HEK293T (cell line): Measurements from ENCODE around the gene PAX8.

ENCODE experiments used
- CTCF ChIA-PET: fragments of 350-600 bp; formaldehyde crosslinking; extraction: SDS; loops from one replicate; lab custom pipeline; 2021; ENCODE audit warnings: antibody characterized with exemption, inconsistent platforms; lab: Yijun Ruan, JAX
- POLR2A ChIA-PET: fragments of 350-600 bp; formaldehyde crosslinking; extraction: SDS; loops from one replicate; lab custom pipeline; 2020; ENCODE audit warnings: antibody characterized with exemption, inconsistent platforms; lab: Yijun Ruan, JAX
- DNase-seq: peaks from one replicate; pipeline ENCODE4 v3.0.0; 2012; ENCODE audit warnings: mixed read lengths; ENCODE audit errors: extremely low spot score
- ARNT ChIP-seq: fragments of 450-650 bp; IDR thresholded peaks from 2 replicates; pipeline ENCODE4 v1.6.1; 2017; ENCODE audit warnings: mild to moderate bottlenecking
- BHLHE40 ChIP-seq: fragments of 450-650 bp; IDR thresholded peaks from 2 replicates; pipeline ENCODE4 v1.6.1; 2016; ENCODE audit warnings: mild to moderate bottlenecking, moderate library complexity, borderline replicate concordance
- CTBP1 ChIP-seq: fragments of 450-650 bp; IDR thresholded peaks from 2 replicates; pipeline ENCODE4 v1.6.1; 2016; ENCODE audit warnings: borderline replicate concordance
- ELF4 ChIP-seq: fragments of 450-650 bp; IDR thresholded peaks from 2 replicates; pipeline ENCODE4 v1.6.1; 2017; ENCODE audit warnings: antibody characterized with exemption
- FOXA1 ChIP-seq: fragments of 450-650 bp; IDR thresholded peaks from 2 replicates; pipeline ENCODE4 v1.6.1; 2016; ENCODE audit warnings: mild to moderate bottlenecking
- FOXK2 ChIP-seq: fragments of 450-650 bp; IDR thresholded peaks from 2 replicates; pipeline ENCODE4 v1.6.1; 2016; ENCODE audit warnings: mild to moderate bottlenecking
- FOXM1 ChIP-seq: fragments of 450-650 bp; IDR thresholded peaks from 2 replicates; pipeline ENCODE4 v1.6.1; 2017; ENCODE audit warnings: mild to moderate bottlenecking, borderline replicate concordance
- HDGF ChIP-seq: fragments of 450-650 bp; IDR thresholded peaks from 2 replicates; pipeline ENCODE4 v1.6.1; 2017; ENCODE audit warnings: antibody characterized with exemption, borderline replicate concordance
- L3MBTL2 ChIP-seq: fragments of 450-650 bp; conservative IDR thresholded peaks from 2 replicates; pipeline ENCODE4 v1.6.1; 2016; ENCODE audit warnings: mild to moderate bottlenecking
- LEF1 ChIP-seq: fragments of 450-650 bp; IDR thresholded peaks from 2 replicates; pipeline ENCODE4 v1.6.1; 2017; ENCODE audit warnings: mild to moderate bottlenecking, borderline replicate concordance
- NFRKB ChIP-seq: fragments of 450-650 bp; IDR thresholded peaks from 2 replicates; pipeline ENCODE4 v1.6.1; 2016; ENCODE audit warnings: mild to moderate bottlenecking, moderate library complexity
- PKNOX1 ChIP-seq: fragments of 450-650 bp; IDR thresholded peaks from 2 replicates; pipeline ENCODE4 v1.6.1; 2016
- SP1 ChIP-seq: fragments of 450-650 bp; IDR thresholded peaks from 2 replicates; pipeline ENCODE4 v1.6.1; 2017
- SUZ12 ChIP-seq: fragments of 450-650 bp; IDR thresholded peaks from 2 replicates; pipeline ENCODE4 v1.6.1; 2016; ENCODE audit warnings: mild to moderate bottlenecking
- TARDBP ChIP-seq: fragments of 450-650 bp; IDR thresholded peaks from 2 replicates; pipeline ENCODE4 v1.6.1; 2016
- ZNF384 ChIP-seq: fragments of 450-650 bp; IDR thresholded peaks from 2 replicates; pipeline ENCODE4 v1.6.1; 2016

Gene PAX8

GRCh38 chr2:113184531-113185230 lies 94.0 kb downstream of the PAX8 start:
- ChIA-PET CTCF (interaction anchor here (1.0 to 2.2 kb wide), 3 partner anchors 11 to 48 kb away, joined by 3 to 12 read pairs (median 7); partner anchors contain the start of gene PSD4), POLR2A (interaction anchor here (0.9 kb wide), 1 partner anchor 14 kb away, joined by 4 read pairs; no protein-coding TSS in a partner anchor)
- TF ChIP-seq PKNOX1 (no peak), ZNF384 (no peak), FOXK2 (no peak), SP1 (no peak), HDGF (no peak), TARDBP (no peak), LEF1 (no peak), SUZ12 (no peak), ARNT (no peak), ELF4 (no peak), NFRKB (no peak), L3MBTL2 (no peak), BHLHE40 (no peak), CTBP1 (no peak), FOXM1 (no peak), FOXA1 (no peak)
- DNase-seq = no peak

GRCh38 chr2:113183703-113184102 lies 95.0 kb downstream of the PAX8 start:
- POLR2A ChIA-PET = interaction anchor here (0.9 to 1.6 kb wide), 3 partner anchors 10 to 25 kb away, joined by 3 to 4 read pairs (median 4); partner anchors contain the start of gene PSD4
- TF ChIP-seq ELF4 (no peak), BHLHE40 (no peak), FOXK2 (no peak), SP1 (no peak), SUZ12 (no peak), L3MBTL2 (no peak), FOXA1 (no peak), PKNOX1 (no peak), FOXM1 (no peak), ARNT (no peak), ZNF384 (no peak), TARDBP (no peak), CTBP1 (no peak), HDGF (no peak)

GRCh38 chr2:113183264-113183663 lies 95.5 kb downstream of the PAX8 start:
- TF ChIP-seq TARDBP = no peak
- TF ChIP-seq L3MBTL2 = no peak
- TF ChIP-seq FOXA1 = no peak
- TF ChIP-seq ZNF384 = no peak
- CTCF ChIA-PET = interaction anchor here (1.0 to 2.2 kb wide), 3 partner anchors 9 to 46 kb away, joined by 3 to 12 read pairs (median 7); no protein-coding TSS in a partner anchor
- no peak for DNase-seq

More at GRCh38 chr2:113183703-113184102, 95.0 kb downstream of the PAX8 start:
- DNase-seq = no peak
- CTCF ChIA-PET = interaction anchor here (1.0 to 2.2 kb wide), 3 partner anchors 10 to 47 kb away, joined by 3 to 12 read pairs (median 7); partner anchors contain the start of gene PSD4

GRCh38 chr2:113182471-113183260 lies 96.1 kb downstream of the PAX8 start:
- no peak for DNase-seq
- ChIA-PET CTCF (interaction anchor here (0.7 to 2.2 kb wide), 3 partner anchors 8 to 1575 kb away, joined by 3 to 7 read pairs (median 5); no protein-coding TSS in a partner anchor), POLR2A (interaction anchor here (1.6 kb wide), 2 partner anchors 9 to 24 kb away, joined by 3 to 4 read pairs; partner anchors contain the start of gene PSD4)

More at GRCh38 chr2:113183264-113183663, 95.5 kb downstream of the PAX8 start:
- POLR2A ChIA-PET = interaction anchor here (1.6 kb wide), 2 partner anchors 10 to 24 kb away, joined by 3 to 4 read pairs; partner anchors contain the start of gene PSD4

More at GRCh38 chr2:113182471-113183260, 96.1 kb downstream of the PAX8 start:
- no peak for TF ChIP-seq FOXM1
- TF ChIP-seq L3MBTL2 = no peak
- TF ChIP-seq SUZ12 = no peak
- no peak for TF ChIP-seq TARDBP
- no peak for TF ChIP-seq FOXA1
- TF ChIP-seq NFRKB = no peak
- TF ChIP-seq LEF1 = no peak
- no peak for TF ChIP-seq PKNOX1
- TF ChIP-seq ARNT = no peak
- no peak for TF ChIP-seq BHLHE40
- no peak for TF ChIP-seq ZNF384
- no peak for TF ChIP-seq FOXK2
- no peak for TF ChIP-seq ELF4
- no peak for TF ChIP-seq HDGF
- TF ChIP-seq SP1 = no peak
- TF ChIP-seq CTBP1 = no peak
